ENCODE measurements around the gene LIN28A.
A peak's percentile ranks its signal among the peaks of the same experiment; 100 is the strongest.

Gene LIN28A

GRCh38 chr1:26388791-26389445 lies 21.7 kb upstream of the LIN28A start:
- no peak for DNase-seq (ENCODE audit: low spot score)

- DNase-seq (ENCODE audit: low spot score): no peak
Measured at GRCh38 chr1:26389604-26390247, 20.9 kb upstream of the LIN28A start.

GRCh38 chr1:26391450-26391849 lies 19.2 kb upstream of the LIN28A start:
- DNase-seq (ENCODE audit: low spot score): peak; percentile 47

- no peak for DNase-seq (ENCODE audit: low spot score)
Measured at GRCh38 chr1:26395754-26396153, 14.9 kb upstream of the LIN28A start.

- DNase-seq (ENCODE audit: low spot score): no peak
Measured at GRCh38 chr1:26399034-26399433, 11.6 kb upstream of the LIN28A start.

- no peak for DNase-seq (ENCODE audit: low spot score)
Measured at GRCh38 chr1:26401891-26402290, 8.7 kb upstream of the LIN28A start.

- no peak for DNase-seq (ENCODE audit: low spot score)
Measured at GRCh38 chr1:26403656-26404055, 7.0 kb upstream of the LIN28A start.

- DNase-seq (ENCODE audit: low spot score): no peak
Measured at GRCh38 chr1:26404641-26405040, 6.0 kb upstream of the LIN28A start.

- no peak for DNase-seq (ENCODE audit: low spot score)
Measured at GRCh38 chr1:26405281-26405915, 5.2 kb upstream of the LIN28A start.

GRCh38 chr1:26408604-26409003 lies 2.0 kb upstream of the LIN28A start:
- peak; percentile 33 for DNase-seq (ENCODE audit: low spot score)

- no peak for DNase-seq (ENCODE audit: low spot score)
Measured at GRCh38 chr1:26409191-26409807, 1.3 kb upstream of the LIN28A start.

- DNase-seq (ENCODE audit: low spot score): no peak
Measured at GRCh38 chr1:26411624-26412074, 1.0 kb downstream of the LIN28A start.

GRCh38 chr1:26412180-26412840 lies 1.7 kb downstream of the LIN28A start:
- no peak for DNase-seq (ENCODE audit: low spot score)

GRCh38 chr1:26413031-26413430 lies 2.4 kb downstream of the LIN28A start:
- DNase-seq (ENCODE audit: low spot score): no peak

GRCh38 chr1:26417111-26417759 lies 6.6 kb downstream of the LIN28A start:
- DNase-seq (ENCODE audit: low spot score): peak; percentile 61

- no peak for DNase-seq (ENCODE audit: low spot score)
Measured at GRCh38 chr1:26418865-26419349, 8.3 kb downstream of the LIN28A start.

GRCh38 chr1:26419494-26419893 lies 8.9 kb downstream of the LIN28A start:
- no peak for DNase-seq (ENCODE audit: low spot score)

- DNase-seq (ENCODE audit: low spot score): no peak
Measured at GRCh38 chr1:26429721-26430120, 19.1 kb downstream of the LIN28A start.

GRCh38 chr1:26431979-26432695 lies 21.5 kb downstream of the LIN28A start, which contains the start of gene DHDDS:
TSS of gene DHDDS (plus strand) at chr1:26432321. CDS start at chr1:26432946, 625 bp downstream.
- DNase-seq (ENCODE audit: low spot score): peak; percentile 95

- no peak for DNase-seq (ENCODE audit: low spot score)
Measured at GRCh38 chr1:26432793-26433192, 22.2 kb downstream of the LIN28A start.

Data from kidney capillary endothelial cell (primary cell).